GM19395 (cell line): ENCODE results near the gene ARMC9.

ENCODE experiments used
- ATAC-seq: cut with Tn5 transposase; IDR thresholded peaks from one replicate; pipeline ENCODE4 v1.9.1; 2021; ENCODE audit warnings: mild to moderate bottlenecking, moderate library complexity; ENCODE audit not compliant: unreplicated experiment

Gene ARMC9

DNA sequence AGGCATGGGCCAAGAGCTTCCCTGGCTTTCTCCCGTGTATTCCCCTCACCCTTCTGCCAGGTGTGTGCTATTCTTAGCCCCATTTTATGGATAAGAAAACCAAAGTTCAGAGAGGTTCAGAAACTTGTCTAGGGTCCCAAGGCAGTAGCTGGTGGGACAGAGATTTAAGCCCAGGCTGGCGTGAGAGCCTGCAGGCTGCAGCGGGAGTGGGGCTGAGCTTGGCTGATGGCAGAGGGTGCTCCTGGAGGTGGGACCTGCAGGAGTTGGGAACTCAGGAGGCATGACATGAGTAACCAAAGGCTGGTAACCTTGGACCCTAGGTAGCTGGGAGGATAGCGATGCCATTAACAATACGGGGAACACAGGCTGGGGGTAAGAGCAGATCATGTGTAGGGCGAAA is 109.8 kb downstream of the ARMC9 start:
- no peak for ATAC-seq

DNA sequence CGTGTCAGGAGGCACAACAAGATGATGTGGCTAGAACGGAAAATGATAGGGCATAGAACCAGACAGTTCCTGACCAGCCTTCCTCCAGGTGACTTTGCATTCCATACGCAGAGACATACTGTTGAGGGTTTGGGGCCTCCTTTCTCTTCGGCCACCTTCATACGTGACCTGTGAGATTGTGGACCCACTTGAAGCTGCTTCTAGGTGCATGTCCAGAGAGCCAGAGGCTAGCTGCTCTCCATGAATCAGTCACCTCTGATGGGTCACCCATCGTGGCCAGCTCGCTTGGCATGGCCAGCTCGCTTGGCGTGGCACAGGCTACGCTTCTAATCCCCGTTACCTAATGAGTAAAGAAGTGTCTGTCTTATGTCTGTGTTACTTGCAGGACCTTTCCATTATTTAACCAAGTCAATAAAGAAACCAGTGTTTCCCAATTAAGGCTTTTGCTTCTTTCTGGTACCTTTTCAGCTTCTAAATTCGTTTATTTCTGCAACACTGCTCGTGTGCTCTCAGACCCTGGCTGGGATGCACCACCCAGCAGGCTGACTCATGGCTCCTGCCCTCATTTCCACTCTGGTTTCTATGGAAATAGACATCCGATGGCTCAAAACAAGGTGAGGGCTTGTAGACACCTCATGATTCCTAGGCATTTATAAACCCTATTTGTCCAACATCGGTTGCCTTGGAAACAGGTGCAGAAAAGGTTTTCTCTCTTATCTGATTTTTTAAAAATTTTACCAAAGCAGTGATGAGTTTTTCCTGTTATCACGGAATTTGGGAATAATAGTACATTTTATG is 110.4 kb downstream of the ARMC9 start:
- no peak for ATAC-seq

DNA sequence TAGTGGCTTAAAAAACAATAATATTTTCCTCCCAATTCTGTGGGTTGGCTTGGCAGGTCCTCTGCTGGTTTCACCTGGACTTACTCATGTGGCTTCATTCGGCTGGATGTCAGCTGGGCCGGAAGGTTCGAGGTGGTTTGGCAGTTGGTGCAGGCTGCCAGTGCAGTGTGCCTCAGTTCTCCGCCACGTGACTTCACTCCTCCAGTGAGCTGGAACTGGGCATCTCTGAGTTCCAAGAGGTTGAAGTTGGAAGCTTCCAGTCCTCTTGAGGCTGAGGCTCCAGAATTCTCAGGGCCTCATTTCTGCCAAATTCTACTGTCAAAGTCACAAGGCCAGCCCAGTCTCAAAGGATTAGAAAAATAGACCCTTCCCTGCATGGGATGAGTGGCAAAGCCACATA is 113.6 kb downstream of the ARMC9 start:
- ATAC-seq: no peak

- no peak for ATAC-seq
Observed at GRCh38 chr2:231315896-231316295, 117.5 kb downstream of the ARMC9 start.

DNA sequence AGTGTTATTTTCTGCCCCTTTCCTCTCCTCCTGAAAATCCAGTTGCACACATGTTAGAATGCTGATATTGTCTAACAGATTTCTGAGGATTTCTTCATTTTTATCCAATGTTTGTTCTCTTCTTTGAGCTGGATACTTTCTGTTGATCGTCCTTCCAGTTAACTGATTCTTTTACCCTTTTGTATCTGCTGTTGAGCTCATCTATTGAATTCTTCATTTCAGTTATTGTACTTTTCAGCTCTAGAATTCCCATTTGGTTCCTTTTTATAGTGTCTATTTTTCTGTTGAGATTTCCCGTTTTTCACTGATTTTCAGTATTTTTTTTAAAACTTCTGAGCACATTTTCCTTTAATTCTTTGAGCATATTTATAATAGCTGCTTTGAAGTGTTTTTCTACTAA is 119.1 kb downstream of the ARMC9 start:
- no peak for ATAC-seq

GRCh38 chr2:231318436-231318835 is 120.0 kb downstream of the ARMC9 start:
- ATAC-seq: no peak

DNA sequence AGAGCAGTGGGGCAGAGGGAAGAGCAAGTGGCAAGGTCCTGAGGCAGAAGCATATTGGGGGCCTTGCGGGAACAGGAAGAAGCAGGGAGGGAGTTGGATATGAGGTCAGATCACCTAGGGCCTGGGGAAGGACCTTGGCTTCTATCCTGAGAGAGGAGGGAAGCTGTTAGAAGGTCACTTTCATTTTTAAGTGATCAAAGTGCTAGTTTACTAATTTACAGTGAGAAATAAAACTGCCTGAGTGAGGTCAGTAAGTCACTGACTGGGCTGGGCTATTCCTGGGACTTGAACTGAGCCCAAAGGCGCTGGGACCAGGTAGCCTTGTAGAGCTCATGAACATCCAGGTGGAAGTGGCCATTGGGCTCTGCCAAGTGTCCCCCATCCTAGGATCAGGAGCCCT is 120.5 kb downstream of the ARMC9 start:
- ATAC-seq: no peak

- no peak for ATAC-seq
Observed at GRCh38 chr2:231319867-231320266, 121.4 kb downstream of the ARMC9 start.

- ATAC-seq: no peak
Observed at GRCh38 chr2:231321021-231321420, 122.6 kb downstream of the ARMC9 start.

- no peak for ATAC-seq
Observed at GRCh38 chr2:231321556-231322334, 123.3 kb downstream of the ARMC9 start.

GRCh38 chr2:231323316-231323715 is 124.9 kb downstream of the ARMC9 start:
- no peak for ATAC-seq

GRCh38 chr2:231325826-231326225 is 127.4 kb downstream of the ARMC9 start:
- ATAC-seq: no peak

GRCh38 chr2:231326404-231326803 is 128.0 kb downstream of the ARMC9 start:
- no peak for ATAC-seq

- no peak for ATAC-seq
Observed at GRCh38 chr2:231330311-231330710, 131.9 kb downstream of the ARMC9 start.

DNA sequence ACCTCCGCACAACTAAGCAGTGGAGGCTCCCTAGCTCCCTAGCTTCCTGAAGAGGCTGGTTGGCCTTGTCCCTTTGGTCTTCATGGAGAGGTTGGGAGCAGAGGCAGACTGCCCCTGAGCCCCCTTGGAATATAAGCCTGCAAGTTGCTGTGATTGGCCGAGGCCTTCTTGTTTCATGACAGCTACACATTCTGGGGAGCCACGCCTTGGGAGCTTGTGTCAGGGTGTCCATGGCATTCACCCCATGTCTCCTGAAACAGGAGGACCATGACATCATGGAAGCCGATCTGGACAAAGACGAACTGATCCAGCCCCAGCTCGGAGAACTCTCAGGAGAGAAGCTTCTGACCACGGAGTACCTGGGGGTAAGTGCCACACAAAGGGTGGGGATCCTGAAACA is 133.1 kb downstream of the ARMC9 start:
- ATAC-seq: no peak

DNA sequence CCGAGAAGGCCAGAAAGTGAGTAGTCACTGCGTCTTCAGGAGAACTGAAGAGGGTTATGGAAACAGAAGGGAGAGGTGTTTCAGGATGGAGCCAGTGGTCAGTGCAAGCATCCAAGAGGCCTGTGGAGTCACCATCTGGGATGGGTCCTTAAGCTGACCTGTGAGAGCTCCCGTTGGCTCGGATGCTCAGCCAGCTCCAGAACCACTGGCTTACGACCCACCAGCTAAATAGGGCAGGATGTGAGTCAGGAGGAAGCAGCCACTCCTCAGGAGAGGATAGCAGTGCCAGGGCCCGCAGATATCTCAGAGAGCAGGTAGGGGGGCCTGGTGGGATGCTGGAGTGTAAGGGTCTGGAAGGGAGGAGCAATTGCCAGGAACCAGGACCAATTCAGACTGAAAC is 134.0 kb downstream of the ARMC9 start:
- no peak for ATAC-seq

GRCh38 chr2:231332872-231333500 is 134.6 kb downstream of the ARMC9 start:
- ATAC-seq: no peak

DNA sequence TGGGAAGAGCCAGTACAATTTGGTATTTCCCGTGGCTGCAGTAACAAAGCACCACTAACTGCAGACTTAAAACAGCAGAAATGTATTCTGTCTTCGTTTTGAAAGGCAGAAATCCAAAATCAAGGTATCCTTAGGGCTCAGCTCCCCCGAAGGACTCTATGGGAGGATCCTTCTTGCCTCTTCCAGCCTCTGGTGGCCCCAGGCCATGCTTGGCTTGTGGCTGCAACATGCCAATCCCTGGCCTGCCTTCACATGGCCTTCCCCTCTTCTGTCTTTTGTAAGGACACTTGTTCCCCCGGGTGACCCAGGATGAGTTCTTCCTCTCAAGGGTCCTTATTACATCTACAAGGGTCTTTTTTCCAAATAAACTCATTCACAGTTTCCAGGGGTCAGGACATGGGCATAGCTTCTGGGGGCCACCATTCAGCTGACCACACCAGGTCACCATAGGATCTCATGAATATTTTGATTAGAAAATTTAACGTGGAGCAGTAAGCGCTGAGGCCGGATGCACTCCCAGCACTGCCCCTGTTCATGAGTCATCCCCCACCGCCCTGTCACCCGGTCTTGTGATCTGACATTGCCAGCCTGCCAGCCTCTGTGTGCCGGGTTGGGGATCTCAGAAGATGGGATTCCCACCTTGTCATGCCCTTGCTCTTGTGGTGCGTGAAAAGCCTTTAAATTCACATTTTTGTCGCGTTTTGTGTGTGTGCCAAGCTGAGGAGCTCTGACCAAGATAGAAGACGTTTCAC is 135.9 kb downstream of the ARMC9 start:
- no peak for ATAC-seq

DNA sequence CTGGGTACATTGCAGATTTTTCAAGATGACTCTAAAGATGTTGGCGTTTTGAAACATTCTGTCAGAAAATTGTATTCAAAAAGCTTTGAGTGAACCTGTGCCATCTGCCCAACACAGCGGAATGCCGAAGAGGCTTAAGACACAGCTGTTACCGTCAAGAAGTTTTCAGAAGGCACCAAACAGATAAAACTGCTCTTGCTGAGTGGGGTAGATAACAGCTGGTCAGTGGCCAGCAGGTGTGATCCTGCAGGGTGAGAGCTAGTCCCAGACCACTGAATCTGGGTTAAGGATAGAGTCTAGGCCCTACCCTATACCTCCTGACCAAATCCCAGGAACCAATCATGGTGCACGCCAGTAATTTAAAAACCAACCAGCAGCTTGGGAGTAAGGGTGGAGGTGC is 136.6 kb downstream of the ARMC9 start:
- no peak for ATAC-seq

DNA sequence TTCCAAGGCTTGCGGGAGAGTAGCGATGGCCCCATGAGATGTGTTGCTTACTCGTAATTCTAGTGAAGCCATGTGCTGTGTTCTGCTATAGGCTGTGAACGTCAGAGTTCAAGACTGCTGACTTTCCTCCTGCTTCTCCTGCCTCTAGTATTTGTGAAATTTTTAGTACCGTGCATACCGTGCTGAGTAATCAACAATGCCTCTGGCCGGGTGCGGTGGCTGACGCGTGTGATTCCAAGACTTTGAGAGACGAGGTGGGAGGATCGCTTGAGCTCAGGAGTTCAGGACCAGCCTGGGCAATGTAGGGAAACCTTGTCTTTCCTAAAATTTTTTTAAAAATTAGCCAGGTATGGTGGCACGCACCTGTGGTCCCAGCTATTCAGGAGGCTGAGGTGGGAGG is 137.2 kb downstream of the ARMC9 start:
- ATAC-seq: no peak

DNA sequence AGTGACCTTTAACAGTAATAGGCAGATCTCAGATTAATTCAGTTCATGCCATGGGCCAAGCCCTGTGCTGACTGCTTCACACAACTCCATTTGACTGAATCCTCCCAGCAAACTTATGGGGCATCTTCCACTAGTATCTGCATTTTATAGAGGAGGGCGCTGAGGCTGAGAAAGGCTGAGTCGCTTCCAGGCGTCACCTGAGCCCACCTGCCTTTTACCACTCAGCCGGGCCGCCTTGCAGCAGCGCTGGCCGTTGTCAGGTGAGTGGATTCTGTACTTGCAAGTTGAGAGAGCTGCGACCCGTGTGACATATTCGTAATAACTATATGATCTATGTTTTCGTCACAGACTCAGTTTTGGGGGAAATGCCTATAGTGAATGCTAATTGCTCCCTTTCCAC is 137.8 kb downstream of the ARMC9 start:
- ATAC-seq: no peak
